ENCODE data around the gene ARL3. TPM values are rescaled to one million over a fixed set of nuclear protein-coding genes. Genes with fewer than 3 reads are reported as not detected.
"Not testable (repeated sequence)": the region's sequence is repeated elsewhere in the genome, so short reads cannot be mapped to it uniquely, and the experiment has no call there.

Gene ARL3
- polyA plus RNA-seq, 4 donors = 28.6 to 32.5 (median 31.0) TPM

GRCh38 chr10:102705531-102705930 is 8.7 kb downstream of the ARL3 start:
- no peak for DNase-seq (ENCODE audit: low read depth in 4 of 4, low spot score in 3 of 4)

GRCh38 chr10:102704915-102705314 is 9.3 kb downstream of the ARL3 start:
- no peak for DNase-seq (ENCODE audit: low read depth in 4 of 4, low spot score in 3 of 4)

DNA sequence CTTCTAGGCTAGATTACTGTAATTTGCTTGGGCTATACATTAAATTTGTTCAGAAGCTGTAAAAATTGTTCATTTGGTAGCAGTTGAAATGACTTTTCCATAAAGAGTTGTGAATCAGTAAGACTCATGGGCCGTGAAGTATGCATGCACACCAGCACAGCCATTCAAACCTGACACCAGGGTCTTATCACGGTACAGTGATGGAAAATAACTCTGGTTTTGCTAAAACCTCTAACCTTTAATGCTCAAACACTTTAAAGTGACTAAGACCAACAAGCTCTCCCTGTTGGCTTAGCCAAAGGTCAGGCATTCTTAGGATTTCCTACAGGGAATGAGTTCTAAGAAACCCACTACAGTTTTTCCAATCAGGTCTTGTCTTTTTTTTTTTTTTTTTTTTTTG is 11.5 kb downstream of the ARL3 start:
- DNase-seq (ENCODE audit: low read depth in 4 of 4, low spot score in 3 of 4) = no peak

DNA sequence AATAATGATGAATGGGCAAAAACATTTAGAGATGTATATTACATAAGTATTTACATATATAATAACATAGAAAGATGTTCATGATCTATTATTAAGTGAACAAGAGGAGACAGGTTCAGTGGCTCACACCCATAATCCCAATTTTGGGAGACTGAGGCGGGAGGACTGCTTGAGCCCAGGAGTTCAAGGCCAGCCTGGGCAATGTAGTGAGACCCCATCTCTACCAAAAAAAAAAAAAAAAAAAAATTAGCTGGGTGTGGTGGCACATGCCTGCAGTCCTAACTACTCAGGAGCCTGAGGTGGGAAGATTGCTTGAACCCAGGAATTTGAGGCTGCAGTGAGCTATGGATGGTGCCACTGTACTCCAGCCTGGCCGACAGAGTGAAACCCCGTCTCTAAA is 12.4 kb downstream of the ARL3 start:
- no peak for DNase-seq (ENCODE audit: low read depth in 4 of 4, low spot score in 3 of 4)

GRCh38 chr10:102701272-102701671 is 12.9 kb downstream of the ARL3 start:
- DNase-seq (ENCODE audit: low read depth in 4 of 4, low spot score in 3 of 4) = no peak

- no peak for DNase-seq (ENCODE audit: low read depth in 4 of 4, low spot score in 3 of 4)
Measured at GRCh38 chr10:102698894-102699293, 15.3 kb downstream of the ARL3 start.

DNA sequence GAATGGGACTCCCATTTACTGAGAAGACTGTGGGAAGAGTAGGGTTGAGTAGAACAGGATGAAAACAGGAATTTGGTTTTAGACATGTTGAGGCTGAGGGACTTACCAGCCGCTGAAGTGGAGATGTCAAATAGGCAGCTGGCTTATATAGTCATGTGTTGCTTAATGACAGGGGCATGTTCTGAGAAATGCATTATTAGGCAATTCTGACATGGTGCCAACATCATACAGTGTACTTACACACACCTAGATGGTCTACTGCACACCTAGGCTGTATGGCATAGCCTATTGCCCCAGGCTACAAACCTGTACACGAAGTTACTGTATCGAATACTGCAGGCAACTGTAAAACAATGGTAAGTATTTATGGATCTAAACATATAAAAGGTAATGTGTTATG is 17.5 kb downstream of the ARL3 start:
- no peak for DNase-seq (ENCODE audit: low read depth in 4 of 4, low spot score in 3 of 4)

GRCh38 chr10:102695401-102695800 is 18.8 kb downstream of the ARL3 start:
- DNase-seq (ENCODE audit: low read depth in 4 of 4, low spot score in 3 of 4) = not testable (repeated sequence)

DNA sequence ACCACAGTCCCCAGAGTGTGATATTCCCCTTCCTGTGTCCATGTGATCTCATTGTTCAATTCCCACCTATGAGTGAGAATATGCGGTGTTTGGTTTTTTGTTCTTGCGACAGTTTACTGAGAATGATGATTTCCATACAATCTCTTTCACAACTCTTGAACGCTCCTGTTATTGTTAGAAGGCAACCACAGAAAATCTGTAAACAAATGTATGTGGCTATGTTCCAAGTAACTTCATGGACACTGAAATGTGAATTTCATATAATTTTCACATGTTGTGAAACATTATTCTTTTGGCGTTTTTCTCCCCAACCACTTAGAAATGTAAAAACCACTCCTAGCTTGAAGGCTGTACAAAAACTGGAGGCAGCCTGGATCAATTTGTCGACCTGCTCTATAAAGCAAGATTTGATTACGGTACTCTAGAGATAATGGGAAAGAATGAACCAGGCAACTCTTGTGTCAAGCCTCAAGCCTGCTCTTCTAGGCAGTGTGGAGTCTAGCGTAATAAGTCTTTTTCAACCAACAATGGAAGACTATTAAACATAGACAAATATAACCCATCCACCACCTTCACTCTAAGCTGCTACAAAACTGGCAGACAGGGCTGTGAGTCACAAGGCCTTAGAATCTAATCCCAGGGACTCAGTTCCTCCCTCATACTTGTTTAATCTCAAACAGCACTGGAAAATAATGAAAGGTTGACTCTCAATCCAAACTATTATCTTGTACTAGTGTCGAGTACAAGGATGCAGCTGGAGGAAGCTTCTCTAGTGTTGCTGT is 22.7 kb downstream of the ARL3 start:
- DNase-seq (ENCODE audit: low read depth in 4 of 4, low spot score in 3 of 4) = no peak

- DNase-seq (ENCODE audit: low read depth in 4 of 4, low spot score in 3 of 4) = no peak
Measured at GRCh38 chr10:102683736-102684135, 30.5 kb downstream of the ARL3 start.

DNA sequence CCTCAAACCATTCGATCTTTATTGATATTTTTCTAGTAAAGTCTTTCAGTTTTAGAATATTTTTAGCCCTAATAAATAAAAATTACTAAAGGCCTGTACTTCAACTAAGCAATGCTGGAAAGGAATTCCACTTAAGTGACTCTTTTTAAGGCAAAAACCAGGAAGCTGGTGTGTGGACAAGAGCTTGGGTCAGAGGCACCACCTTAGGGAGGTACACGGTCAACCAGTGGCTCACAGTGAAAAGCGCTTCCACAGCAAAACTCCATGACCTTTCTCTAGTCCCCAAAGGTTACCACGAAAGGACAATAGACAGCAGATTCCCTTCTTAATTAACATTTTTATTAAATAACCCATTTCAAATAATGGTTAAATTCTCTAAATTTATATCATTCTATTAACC is 31.2 kb downstream of the ARL3 start:
- no peak for DNase-seq (ENCODE audit: low read depth in 4 of 4, low spot score in 3 of 4)

DNA sequence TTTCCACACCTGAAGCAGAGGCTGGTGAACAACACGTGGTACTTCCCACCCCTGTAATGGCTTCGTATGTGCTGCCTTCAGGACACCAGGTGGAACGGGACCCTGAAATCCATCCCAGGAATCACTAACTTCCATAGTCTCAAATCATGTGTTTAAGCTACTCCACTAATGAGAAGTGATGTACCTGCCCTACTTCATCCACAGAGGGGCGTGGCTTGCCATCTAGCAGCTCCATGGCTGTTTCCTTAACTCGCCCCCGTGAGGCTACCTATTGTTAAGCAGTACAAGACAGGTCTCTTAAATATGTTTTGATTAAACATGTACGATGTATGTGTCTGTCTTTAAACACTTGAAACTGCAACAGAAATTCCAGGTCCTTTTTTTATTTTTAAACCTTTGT is 31.8 kb downstream of the ARL3 start:
- no peak for DNase-seq (ENCODE audit: low read depth in 4 of 4, low spot score in 3 of 4)

DNA sequence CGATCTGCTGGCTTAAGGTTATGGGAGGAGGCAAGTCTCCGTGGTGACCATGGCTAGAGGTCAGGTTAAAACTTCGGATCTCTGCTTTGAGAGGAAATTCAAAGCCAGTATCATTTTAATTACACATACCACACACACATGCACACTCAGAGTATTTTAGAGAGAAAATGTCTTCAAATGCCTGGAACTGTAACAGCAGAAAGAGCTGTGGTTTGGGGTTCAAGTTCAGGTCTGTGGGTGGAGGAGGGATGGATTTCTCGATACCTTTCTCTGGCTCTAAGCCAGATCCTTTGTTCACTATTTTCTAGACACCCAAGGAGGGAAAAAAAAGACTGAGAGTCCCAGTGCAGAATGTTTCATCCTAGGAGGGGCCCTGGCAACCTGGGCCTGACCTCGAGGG is 32.5 kb downstream of the ARL3 start:
- no peak for DNase-seq (ENCODE audit: low read depth in 4 of 4, low spot score in 3 of 4)

DNA sequence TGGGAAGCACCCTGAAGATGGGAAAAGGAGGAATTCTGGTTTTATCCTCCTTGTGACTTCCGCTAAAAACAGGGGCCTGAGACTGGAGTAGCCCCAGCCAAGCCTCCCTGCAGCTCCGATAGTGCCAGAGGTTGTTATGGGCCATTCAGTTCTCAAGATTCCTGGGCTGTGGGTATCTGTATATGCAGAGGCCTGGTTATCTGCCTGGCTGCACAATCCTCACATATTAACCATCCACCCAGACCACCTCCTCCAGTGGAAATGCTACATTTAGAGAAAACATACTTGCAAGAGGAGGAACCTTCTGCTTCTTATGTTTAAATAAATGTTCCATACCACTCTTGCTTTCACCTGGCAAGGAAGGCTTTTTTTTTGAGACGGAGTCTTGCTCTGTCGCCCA is 34.6 kb downstream of the ARL3 start:
- no peak for DNase-seq (ENCODE audit: low read depth in 4 of 4, low spot score in 3 of 4)

DNA sequence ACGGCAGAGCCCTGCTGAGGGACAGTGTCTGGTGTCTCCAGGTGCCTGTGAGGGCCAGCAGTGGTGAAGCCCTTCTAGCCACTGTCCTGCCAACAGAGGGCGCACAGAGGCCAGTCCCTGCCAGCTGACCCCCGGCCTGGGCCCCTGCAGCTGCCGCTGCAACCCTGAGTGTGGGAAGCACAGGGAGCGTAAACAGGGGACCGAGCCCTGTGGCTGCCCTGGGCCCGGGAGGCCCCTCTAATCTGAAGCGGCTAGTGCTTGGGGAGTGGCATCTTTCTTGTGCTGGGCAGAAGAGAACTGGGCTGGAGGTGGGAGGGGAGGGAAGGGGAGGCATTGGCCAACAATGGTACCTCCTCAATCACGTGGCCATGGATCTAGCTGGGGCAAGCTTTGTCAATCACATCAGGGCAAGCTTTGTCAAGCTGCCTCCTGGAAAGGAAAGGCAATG is 35.3 kb downstream of the ARL3 start:
- no peak for DNase-seq (ENCODE audit: low read depth in 4 of 4, low spot score in 3 of 4)

- DNase-seq (ENCODE audit: low read depth in 4 of 4, low spot score in 3 of 4) = no peak
Measured at GRCh38 chr10:102678068-102678400, 36.2 kb downstream of the ARL3 start.

- no peak for DNase-seq (ENCODE audit: low read depth in 4 of 4, low spot score in 3 of 4)
Measured at GRCh38 chr10:102677331-102678067, 36.7 kb downstream of the ARL3 start.

DNA sequence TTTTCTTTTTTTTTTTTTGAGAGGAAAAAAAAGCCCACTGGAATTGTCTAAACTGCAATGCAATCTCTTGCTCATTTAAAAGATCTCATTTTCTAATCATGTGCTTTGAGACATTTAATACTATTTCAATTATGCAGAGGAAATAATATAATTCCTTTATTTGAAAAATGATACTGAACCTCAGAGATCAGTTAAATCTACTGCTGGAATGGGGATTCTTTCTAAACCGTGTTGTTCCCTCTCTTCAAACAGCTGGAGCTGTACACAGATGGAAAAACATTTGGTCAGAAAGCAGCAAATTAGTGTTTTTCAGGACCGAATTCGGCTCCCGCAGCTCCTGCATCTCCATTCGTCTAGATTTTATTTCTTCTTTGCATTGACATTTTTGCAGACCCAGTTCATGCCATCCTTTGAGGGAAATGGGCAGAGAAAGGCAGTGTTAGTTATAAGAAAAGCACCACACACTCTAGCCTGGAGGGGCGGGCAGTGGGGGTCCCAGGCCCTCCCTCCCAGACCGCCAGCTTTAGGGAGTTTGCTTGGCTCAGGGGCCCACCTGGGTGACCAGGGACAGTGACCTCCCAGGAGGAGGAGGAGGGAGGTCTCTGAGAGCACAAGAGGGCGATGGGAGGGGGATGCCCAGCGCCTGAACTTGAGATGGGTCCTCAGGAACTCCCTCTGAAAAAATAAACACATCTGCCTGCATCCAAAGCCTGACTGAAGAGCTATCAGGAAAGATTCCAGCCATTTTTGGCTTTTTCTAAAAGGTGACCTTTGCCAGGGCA is 37.5 kb downstream of the ARL3 start:
- DNase-seq (ENCODE audit: low read depth in 4 of 4, low spot score in 3 of 4) = no peak

- no peak for DNase-seq (ENCODE audit: low read depth in 4 of 4, low spot score in 3 of 4)
Measured at GRCh38 chr10:102675666-102676533, 38.3 kb downstream of the ARL3 start.

GRCh38 chr10:102675011-102675665 is 39.1 kb downstream of the ARL3 start:
- DNase-seq (ENCODE audit: low read depth in 4 of 4, low spot score in 3 of 4) = no peak

All from right renal pelvis (tissue), 4 donors.